ENCODE data around the gene FBXO42. TPM values are rescaled to one million over a fixed set of nuclear protein-coding genes. Genes with fewer than 3 reads are reported as not detected.
"Not testable (repeated sequence)": the region's sequence is repeated elsewhere in the genome, so short reads cannot be mapped to it uniquely, and the experiment has no call there.

The FBXO42 gene
- polyA plus RNA-seq, 1 experiment: 15.1 TPM

DNA sequence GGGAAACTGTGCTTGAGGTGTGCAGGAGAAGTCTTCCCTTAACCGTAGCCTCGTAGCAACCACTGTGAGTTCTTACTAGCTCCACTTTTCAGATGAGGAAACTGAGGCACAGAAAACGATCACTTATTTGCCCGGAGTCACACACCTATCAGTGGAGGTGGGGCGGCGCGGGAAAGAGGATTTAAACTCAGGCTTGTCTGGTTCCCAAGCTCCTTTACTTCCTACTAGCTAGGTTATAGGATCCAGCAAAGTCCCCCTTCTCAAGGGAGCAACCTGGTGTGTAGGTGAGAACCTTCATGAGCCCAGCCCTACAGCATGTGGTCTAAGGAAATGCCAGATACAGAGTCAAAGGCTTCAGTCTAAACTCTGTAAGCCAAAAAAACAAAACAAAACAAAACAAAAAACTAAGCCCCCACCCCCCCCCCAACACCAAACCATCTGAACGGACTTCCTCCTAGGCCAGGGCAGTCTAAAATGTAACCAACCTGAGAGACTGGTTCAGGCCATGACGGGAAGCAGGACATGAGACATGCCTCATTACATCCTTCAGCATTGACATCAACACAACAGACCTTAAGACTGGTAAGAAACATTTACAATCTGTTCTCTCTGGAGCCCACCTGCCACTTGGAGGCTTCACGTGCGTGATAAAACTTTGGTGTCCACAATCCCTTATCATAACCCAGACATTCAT is 709 bp upstream of the FBXO42 start:
- TF ChIP-seq, protein P1, sequence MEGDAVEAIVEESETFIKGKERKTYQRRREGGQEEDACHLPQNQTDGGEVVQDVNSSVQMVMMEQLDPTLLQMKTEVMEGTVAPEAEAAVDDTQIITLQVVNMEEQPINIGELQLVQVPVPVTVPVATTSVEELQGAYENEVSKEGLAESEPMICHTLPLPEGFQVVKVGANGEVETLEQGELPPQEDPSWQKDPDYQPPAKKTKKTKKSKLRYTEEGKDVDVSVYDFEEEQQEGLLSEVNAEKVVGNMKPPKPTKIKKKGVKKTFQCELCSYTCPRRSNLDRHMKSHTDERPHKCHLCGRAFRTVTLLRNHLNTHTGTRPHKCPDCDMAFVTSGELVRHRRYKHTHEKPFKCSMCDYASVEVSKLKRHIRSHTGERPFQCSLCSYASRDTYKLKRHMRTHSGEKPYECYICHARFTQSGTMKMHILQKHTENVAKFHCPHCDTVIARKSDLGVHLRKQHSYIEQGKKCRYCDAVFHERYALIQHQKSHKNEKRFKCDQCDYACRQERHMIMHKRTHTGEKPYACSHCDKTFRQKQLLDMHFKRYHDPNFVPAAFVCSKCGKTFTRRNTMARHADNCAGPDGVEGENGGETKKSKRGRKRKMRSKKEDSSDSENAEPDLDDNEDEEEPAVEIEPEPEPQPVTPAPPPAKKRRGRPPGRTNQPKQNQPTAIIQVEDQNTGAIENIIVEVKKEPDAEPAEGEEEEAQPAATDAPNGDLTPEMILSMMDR (IDR thresholded peaks at IDR 0.05; ENCODE audit: low read depth, low read length): no peak

DNA sequence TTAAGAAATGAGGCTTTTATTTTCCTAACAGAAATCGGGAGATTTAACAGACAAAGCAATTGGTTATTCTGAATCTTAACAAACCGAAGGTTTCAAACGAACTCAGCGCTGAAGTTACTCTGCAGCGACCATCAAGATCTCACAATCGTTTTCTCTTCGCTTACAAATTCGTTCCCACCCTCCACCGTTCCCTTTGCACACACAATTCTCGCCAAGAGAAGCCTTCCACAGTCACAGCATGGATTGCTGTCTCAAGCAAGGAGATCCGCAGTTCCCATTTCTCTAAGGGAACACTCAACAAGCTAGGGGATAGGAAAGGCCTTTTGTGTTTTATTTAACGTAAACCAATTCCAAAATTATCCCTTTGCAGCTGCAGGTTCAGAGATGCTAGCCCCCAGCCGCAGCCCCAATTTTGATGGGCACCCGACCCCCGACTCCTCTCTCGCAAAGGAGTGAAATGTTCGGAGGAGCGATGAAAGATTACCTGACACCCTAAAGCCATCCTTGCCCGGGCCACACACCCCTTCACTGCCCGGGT is 755 bp downstream of the FBXO42 start:
- TF ChIP-seq, protein P1 (IDR thresholded peaks at IDR 0.05; ENCODE audit: low read depth, low read length): no peak
- Histone ChIP-seq H3K9me3 (ENCODE audit: control insufficient read depth, insufficient read depth, low read length) (no peaks in the 10 kb centered on the region), H3K27me3 (ENCODE audit: control insufficient read depth, insufficient read depth, low read length) (no peaks in the 10 kb centered on the region), H3K4me3 (ENCODE audit: low read depth, low read length) (peak overlapping the region; percentile 97), H3K27ac (ENCODE audit: low read depth, low read length) (peak overlapping the region; percentile 73)
- DNase-seq (ENCODE audit: low read depth, low spot score): no peak
- ChIA-PET CTCF (interaction anchor here (0.6 to 2.3 kb wide), 9 partner anchors 12 to 269 kb away, joined by 3 to 47 read pairs (median 4); no protein-coding TSS in a partner anchor), POLR2A (interaction anchor here (0.5 to 1.5 kb wide), 4 partner anchors 12 to 145 kb away, joined by 3 to 11 read pairs (median 6); no protein-coding TSS in a partner anchor)

More for the DNA sequence above, 709 bp upstream of the FBXO42 start:
- Histone ChIP-seq H3K27me3 (ENCODE audit: control insufficient read depth, insufficient read depth, low read length) (no peaks in the 10 kb centered on the region), H3K9me3 (ENCODE audit: control insufficient read depth, insufficient read depth, low read length) (no peaks in the 10 kb centered on the region), H3K4me3 (ENCODE audit: low read depth, low read length) (peak overlapping the region; percentile 57), H3K27ac (ENCODE audit: low read depth, low read length) (peak overlapping the region; percentile 90)
- ChIA-PET CTCF (interaction anchor here (0.6 to 2.3 kb wide), 11 partner anchors 11 to 271 kb away, joined by 3 to 47 read pairs (median 3); partner anchors contain the start of gene CPLANE2), POLR2A (interaction anchor here (0.8 to 1.5 kb wide), 3 partner anchors 10 to 146 kb away, joined by 3 to 5 read pairs (median 4); no protein-coding TSS in a partner anchor)
- DNase-seq (ENCODE audit: low read depth, low spot score): no peak

DNA sequence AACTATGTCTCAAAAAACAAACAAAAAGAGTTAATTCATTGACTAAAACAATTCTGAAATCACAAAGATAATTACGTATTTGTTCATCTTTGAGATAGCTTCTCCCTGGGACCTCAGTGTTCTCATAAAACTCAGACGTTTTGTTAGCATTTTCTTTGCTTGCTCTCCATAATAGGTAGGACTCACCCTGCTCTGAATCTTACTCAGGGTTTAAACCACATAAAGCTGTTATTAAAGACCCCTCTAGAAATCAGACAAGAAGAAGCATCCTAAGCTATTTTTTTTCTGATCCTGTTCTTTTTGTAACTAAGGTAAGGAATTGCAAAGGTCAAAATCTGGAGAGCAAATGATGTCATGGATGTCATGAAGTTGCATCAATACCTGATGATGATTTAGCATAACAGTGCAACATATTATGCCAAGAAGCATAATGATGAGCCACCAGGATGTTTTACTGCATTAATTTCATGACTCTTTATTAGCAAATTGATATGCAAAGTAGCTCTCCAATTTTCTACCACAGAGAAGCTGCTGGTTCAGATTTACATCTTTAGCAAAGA is 2.4 kb downstream of the FBXO42 start:
- H3K9me3 ChIP-seq (ENCODE audit: control insufficient read depth, insufficient read depth, low read length): no peaks in the 10 kb centered on the region
- no peak for DNase-seq (ENCODE audit: low read depth, low spot score)
- H3K27me3 ChIP-seq (ENCODE audit: control insufficient read depth, insufficient read depth, low read length): no peaks in the 10 kb centered on the region
- CTCF ChIA-PET: interaction anchor here (1.1 to 1.5 kb wide), 2 partner anchors 13 to 106 kb away, joined by 4 to 6 read pairs; no protein-coding TSS in a partner anchor
- POLR2A ChIA-PET: interaction anchor here (0.5 to 0.6 kb wide), 2 partner anchors 68 to 92 kb away, joined by 3 to 4 read pairs; no protein-coding TSS in a partner anchor
- H3K4me3 ChIP-seq (ENCODE audit: low read depth, low read length): no peak overlapping the region
- no peak overlapping the region for H3K27ac ChIP-seq (ENCODE audit: low read depth, low read length)
- TF ChIP-seq, protein P1 (IDR thresholded peaks at IDR 0.05; ENCODE audit: low read depth, low read length): no peak

DNA sequence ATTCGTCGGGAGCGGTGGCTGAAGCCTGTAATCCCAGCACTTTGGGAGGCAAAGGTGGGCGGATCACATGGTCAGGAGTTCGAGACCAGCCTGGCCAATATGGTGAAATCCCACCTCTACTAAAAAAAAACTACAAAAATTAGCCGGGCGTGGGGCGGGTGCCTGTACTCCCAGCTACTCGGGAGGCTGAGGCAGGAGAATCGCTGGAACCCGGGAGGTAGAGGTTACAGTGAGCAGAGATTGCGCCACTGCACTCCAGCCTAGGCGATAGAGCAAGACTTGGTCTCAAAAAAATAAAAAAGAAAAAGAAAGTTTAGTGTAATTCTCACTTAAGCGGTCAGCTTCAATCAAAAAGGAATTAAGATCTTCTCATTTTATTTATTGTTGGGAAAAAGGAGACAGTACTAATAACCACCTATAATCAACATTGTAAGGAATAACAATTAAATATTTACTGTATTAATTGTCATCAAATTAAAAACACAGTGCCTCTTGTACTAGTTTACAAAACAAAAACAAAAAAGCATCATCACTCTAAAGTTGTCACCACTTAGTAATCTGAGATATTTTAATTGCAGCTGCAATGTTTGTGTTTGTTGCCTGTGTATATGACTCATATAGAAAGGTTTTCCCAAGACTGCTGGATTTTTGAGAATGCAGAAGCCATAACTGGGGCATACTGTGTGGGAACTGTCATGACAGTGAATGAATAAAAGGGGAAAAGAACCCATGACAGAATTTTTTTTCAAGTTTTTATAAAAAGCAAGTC is 3.7 kb downstream of the FBXO42 start:
- ChIA-PET CTCF (no interaction called here), POLR2A (interaction anchor here (0.6 to 0.7 kb wide), 2 partner anchors 105 to 123 kb away, joined by 3 to 4 read pairs; no protein-coding TSS in a partner anchor)
- Histone ChIP-seq H3K27me3 (ENCODE audit: control insufficient read depth, insufficient read depth, low read length) (no peaks in the 10 kb centered on the region), H3K27ac (ENCODE audit: low read depth, low read length) (peak overlapping the region; percentile 87), H3K9me3 (ENCODE audit: control insufficient read depth, insufficient read depth, low read length) (no peaks in the 10 kb centered on the region), H3K4me3 (ENCODE audit: low read depth, low read length) (no peak overlapping the region)
- peak; percentile 51 for DNase-seq (ENCODE audit: low read depth, low spot score)
- TF ChIP-seq, protein P1 (IDR thresholded peaks at IDR 0.05; ENCODE audit: low read depth, low read length): no peak

DNA sequence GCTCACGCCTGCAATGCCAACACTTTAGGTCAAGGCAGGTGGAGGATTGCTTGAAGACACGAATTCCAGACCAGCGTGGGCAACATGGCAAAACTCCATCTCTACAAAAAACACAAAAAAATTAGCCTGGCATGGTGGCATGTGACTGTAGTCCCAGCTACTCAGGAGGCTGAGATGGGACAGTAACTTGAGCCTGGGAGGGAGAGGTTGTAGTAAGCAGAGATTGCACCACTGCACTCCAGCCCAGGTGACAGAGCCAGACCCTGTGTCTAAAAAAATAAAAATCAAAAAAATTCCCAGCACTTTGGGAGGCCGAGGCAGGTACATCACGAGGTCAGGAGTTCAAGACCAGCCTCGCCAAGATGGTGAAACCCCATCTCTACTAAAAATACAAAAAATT is 9.0 kb downstream of the FBXO42 start:
- H3K27ac ChIP-seq (ENCODE audit: low read depth, low read length); H3K9me3 ChIP-seq (ENCODE audit: control insufficient read depth, insufficient read depth, low read length); H3K27me3 ChIP-seq (ENCODE audit: control insufficient read depth, insufficient read depth, low read length); DNase-seq (ENCODE audit: low read depth, low spot score); H3K4me3 ChIP-seq (ENCODE audit: low read depth, low read length): not testable (repeated sequence)
- ChIA-PET CTCF (interaction anchor here (1.0 kb wide), 1 partner anchor 74 kb away, joined by 6 read pairs; no protein-coding TSS in a partner anchor), POLR2A (interaction anchor here (1.1 kb wide), 1 partner anchor 9 kb away, joined by 3 read pairs; the partner anchor contains the start of gene FBXO42)

All from AG04450 (cell line).